ENCODE results near the gene NCKAP5. TPM values are rescaled to one million over a fixed set of nuclear protein-coding genes. Genes with fewer than 3 reads are reported as not detected.

The NCKAP5 gene
- total and polyA plus RNA-seq, 2 of the 8 experiments (the other 6 are each of a cell fraction or from before 2014, with no cell fraction given): 0.27 to 0.86 TPM

DNA sequence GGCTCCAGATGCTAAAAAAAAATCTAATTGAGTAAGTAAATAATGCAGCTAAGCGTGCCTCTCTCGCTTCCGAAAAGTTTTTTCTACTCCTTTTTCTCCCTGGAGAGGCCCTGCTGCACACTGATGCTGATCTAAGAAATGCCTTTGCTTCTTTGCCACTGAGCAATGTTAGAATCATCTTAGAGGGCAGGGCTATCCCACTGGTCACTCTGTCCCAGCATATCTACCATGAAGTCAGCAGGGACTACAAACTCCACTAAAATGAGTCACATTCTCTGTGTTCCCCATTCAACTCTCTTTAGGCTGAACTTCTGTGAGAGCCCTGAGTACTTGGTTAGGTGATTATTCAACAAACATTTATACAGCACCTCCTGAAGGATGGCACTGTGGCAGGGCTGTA lies 770.7 kb downstream of the NCKAP5 start:
- Histone ChIP-seq H3K9ac (replicated peaks in 1 of 4; ENCODE audit: extremely low read depth in 1 of 4, low read depth in 3 of 4, low read length in 3 of 4) (no peak overlapping the region), H3K79me2 (ENCODE audit: control insufficient read depth in 1 of 2, insufficient read depth in 2 of 2, low read length in 2 of 2) (no peaks in the 10 kb centered on the region), H4K8ac (ENCODE audit: extremely low read depth, insufficient read depth, low read length) (no peak overlapping the region), H2BK120ac (replicated peaks; ENCODE audit: low read depth, low read length) (no peak overlapping the region), H4K5ac (ENCODE audit: insufficient read length, low read depth, low read length) (no peak overlapping the region), H3K23ac (ENCODE audit: insufficient read length) (no peak overlapping the region), H2BK20ac (ENCODE audit: low read length) (no peak overlapping the region), H2BK15ac (ENCODE audit: low read length) (no peak overlapping the region), H3K18ac (ENCODE audit: extremely low read depth, low read length) (no peak overlapping the region), H3K4me3 (ENCODE audit: extremely low read depth in 1 of 4, insufficient read depth in 2 of 4, low read depth in 3 of 4, low read length in 4 of 4) (no peak overlapping the region), H3K23me2 (ENCODE audit: low read depth, low read length) (no peaks in the 10 kb centered on the region), H3K36me3 (ENCODE audit: control insufficient read depth in 2 of 4, insufficient read depth in 4 of 4, low read length in 3 of 4) (no peaks in the 10 kb centered on the region), H2AK5ac (ENCODE audit: low read depth, low read length) (no peak overlapping the region), H3K4me2 (ENCODE audit: insufficient read depth in 1 of 2, low read depth in 2 of 2, low read length in 2 of 2) (no peak overlapping the region), H3K27ac (ENCODE audit: low read depth, low read length) (no peak overlapping the region), H3K4me1 (replicated peaks in 1 of 4; ENCODE audit: control insufficient read depth in 3 of 4, insufficient read depth in 4 of 4, low read length in 3 of 4) (no peaks in the 10 kb centered on the region; a peak in 1 of 7 replicates), H4K91ac (replicated peaks; ENCODE audit: insufficient read length, low read length) (no peak overlapping the region), H4K20me1 (replicated peaks in 1 of 2; ENCODE audit: control insufficient read depth in 1 of 2, insufficient read depth in 2 of 2, low read length in 2 of 2) (no peaks in the 10 kb centered on the region), H2AFZ (ENCODE audit: low read length) (no peak overlapping the region), H3K56ac (replicated peaks; ENCODE audit: insufficient read length, low read depth, low read length) (no peak overlapping the region), H3K79me1 (ENCODE audit: low read depth, low read length) (no peaks in the 10 kb centered on the region), H3K27me3 (replicated peaks in 1 of 4; ENCODE audit: control insufficient read depth in 3 of 4, extremely low read depth in 1 of 4, insufficient read depth in 3 of 4, low read length in 3 of 4) (peaks cover 0 to 1% (median 0%) of the 10 kb centered on the region in 4 experiments; a peak in 1 of 7 replicates), H3K9me3 (ENCODE audit: insufficient read depth in 2 of 2, low read depth in 1 of 2, low read length in 1 of 2) (no peaks in the 10 kb centered on the region), H2BK5ac (ENCODE audit: low read depth, low read length) (no peak overlapping the region), H3K4ac (replicated peaks; ENCODE audit: insufficient read length, low read depth, low read length) (no peak overlapping the region), H3K14ac (ENCODE audit: insufficient read length) (no peak overlapping the region), H2BK12ac (ENCODE audit: low read depth, low read length) (no peak overlapping the region)
- WGBS, 2 experiments (ENCODE audit: extremely low coverage in 1 of 2, insufficient coverage in 1 of 2, insufficient read length in 1 of 2, insufficient replicate concordance in 2 of 2, low coverage in 1 of 2, low lambda C conversion rate in 2 of 2, missing lambda C conversion rate in 1 of 2): 98% methylated on average over 3 of the region's 3 CpGs; no CpG with 5 or more reads in 1 of the 2 experiments
- TF ChIP-seq KDM1A (IDR thresholded peaks at IDR 0.05; ENCODE audit: borderline replicate concordance, low read length) (no peak), RXRA (IDR thresholded peaks at IDR 0.05; ENCODE audit: insufficient read depth, low read depth, low read length) (no peak), FOSL1 (IDR thresholded peaks at IDR 0.05; ENCODE audit: insufficient read depth, low read depth, low read length) (no peak), TAF7 (optimal IDR thresholded peaks at IDR 0.05; ENCODE audit: borderline replicate concordance, low read depth, low read length) (no peak), MAFK (IDR thresholded peaks at IDR 0.05; ENCODE audit: low read depth, low read length) (no peak), EZH2 (IDR thresholded peaks at IDR 0.05; ENCODE audit: low read depth, low read length, severe bottlenecking) (no peak), HDAC6 (IDR thresholded peaks at IDR 0.05; ENCODE audit: low read depth, low read length) (no peak)
- TF ChIP-seq, protein P1, sequence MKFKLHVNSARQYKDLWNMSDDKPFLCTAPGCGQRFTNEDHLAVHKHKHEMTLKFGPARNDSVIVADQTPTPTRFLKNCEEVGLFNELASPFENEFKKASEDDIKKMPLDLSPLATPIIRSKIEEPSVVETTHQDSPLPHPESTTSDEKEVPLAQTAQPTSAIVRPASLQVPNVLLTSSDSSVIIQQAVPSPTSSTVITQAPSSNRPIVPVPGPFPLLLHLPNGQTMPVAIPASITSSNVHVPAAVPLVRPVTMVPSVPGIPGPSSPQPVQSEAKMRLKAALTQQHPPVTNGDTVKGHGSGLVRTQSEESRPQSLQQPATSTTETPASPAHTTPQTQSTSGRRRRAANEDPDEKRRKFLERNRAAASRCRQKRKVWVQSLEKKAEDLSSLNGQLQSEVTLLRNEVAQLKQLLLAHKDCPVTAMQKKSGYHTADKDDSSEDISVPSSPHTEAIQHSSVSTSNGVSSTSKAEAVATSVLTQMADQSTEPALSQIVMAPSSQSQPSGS (IDR thresholded peaks at IDR 0.05; ENCODE audit: low read length): no peak
- TF ChIP-seq, protein P2, sequence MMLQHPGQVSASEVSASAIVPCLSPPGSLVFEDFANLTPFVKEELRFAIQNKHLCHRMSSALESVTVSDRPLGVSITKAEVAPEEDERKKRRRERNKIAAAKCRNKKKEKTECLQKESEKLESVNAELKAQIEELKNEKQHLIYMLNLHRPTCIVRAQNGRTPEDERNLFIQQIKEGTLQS (IDR thresholded peaks at IDR 0.05; ENCODE audit: insufficient read depth, low read depth, low read length): no peak
- POLR2A ChIA-PET (ENCODE audit: partially characterized antibody): no interaction called here
- CTCF ChIA-PET (ENCODE audit: partially characterized antibody): interaction anchor here (0.8 to 1.3 kb wide), 2 partner anchors 23 to 240 kb away, joined by 3 read pairs; no protein-coding TSS in a partner anchor
- DNase-seq (ENCODE audit: low read depth in 1 of 2, low spot score in 2 of 2) (no peak), FAIRE-seq (no peak)
